Vagina (tissue), 2 donors: ENCODE data around the gene PSPC1.

Source experiments
- CTCF ChIP-seq, 3 experiments: fragments of 450-650 bp in 2 of 3; fragments of 200-600 bp in 1 of 3; sonication (generic) in 1 of 3; IDR thresholded peaks; one replicate each; pipeline ENCODE4 v1.5.1; 2017 to 2019; ENCODE audit warnings: antibody characterized with exemption in 3 of 3, mild to moderate bottlenecking in 2 of 3, moderate library complexity in 2 of 3
- POLR2A ChIP-seq, 2 donors: fragments of 450-650 bp; IDR thresholded peaks; one replicate each; pipeline ENCODE4 v1.6.1; 2017; ENCODE audit warnings: antibody characterized with exemption in 2 of 2, mild to moderate bottlenecking in 2 of 2, moderate library complexity in 2 of 2
- POLR2AphosphoS5 ChIP-seq, 2 donors: sonication (generic); formaldehyde crosslinking; IDR thresholded peaks; one replicate each; pipeline ENCODE4 v1.9.0; 2017; ENCODE audit warnings: antibody characterized with exemption in 2 of 2, mild to moderate bottlenecking in 2 of 2, low read depth in 1 of 2; ENCODE audit not compliant: insufficient read depth in 1 of 2

- TF ChIP-seq POLR2AphosphoS5 (IDR thresholded peaks at IDR 0.05; ENCODE audit: insufficient read depth in 1 of 2, low read depth in 1 of 2) (no peak), CTCF (IDR thresholded peaks at IDR 0.05) (no peak), POLR2A (IDR thresholded peaks at IDR 0.05) (no peak)
Observed at GRCh38 chr13:19769854-19770253, 12.9 kb downstream of the PSPC1 start.
